Measurements from ENCODE around the gene CNTNAP5. TPM values are rescaled to one million over a fixed set of nuclear protein-coding genes. Genes with fewer than 3 reads are reported as not detected.

The CNTNAP5 gene
- total RNA-seq, 1 donor, result not detected

DNA sequence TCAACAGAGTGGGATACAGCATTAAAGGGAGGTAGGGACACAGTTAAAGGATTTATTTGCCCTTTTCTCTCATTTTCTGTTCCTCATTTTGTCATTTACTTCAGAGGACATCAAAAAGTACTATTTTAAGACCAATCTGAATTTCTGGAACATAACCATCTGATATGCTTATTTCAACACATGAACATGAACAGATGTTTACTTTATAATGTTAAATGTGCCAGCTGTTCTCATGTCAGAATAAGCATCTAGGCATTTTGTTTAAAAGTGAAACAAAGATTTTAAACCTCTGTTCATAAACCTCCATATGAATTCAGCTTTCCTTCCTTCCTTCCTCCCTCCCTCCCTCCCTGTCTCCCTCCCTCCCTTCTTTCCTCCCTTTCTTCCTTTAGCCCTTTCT, 677.7 kb downstream of the CNTNAP5 start:
- no peak overlapping the region for H3K4me3 ChIP-seq (ENCODE audit: low read depth, low read length)
- TF ChIP-seq, protein P1, sequence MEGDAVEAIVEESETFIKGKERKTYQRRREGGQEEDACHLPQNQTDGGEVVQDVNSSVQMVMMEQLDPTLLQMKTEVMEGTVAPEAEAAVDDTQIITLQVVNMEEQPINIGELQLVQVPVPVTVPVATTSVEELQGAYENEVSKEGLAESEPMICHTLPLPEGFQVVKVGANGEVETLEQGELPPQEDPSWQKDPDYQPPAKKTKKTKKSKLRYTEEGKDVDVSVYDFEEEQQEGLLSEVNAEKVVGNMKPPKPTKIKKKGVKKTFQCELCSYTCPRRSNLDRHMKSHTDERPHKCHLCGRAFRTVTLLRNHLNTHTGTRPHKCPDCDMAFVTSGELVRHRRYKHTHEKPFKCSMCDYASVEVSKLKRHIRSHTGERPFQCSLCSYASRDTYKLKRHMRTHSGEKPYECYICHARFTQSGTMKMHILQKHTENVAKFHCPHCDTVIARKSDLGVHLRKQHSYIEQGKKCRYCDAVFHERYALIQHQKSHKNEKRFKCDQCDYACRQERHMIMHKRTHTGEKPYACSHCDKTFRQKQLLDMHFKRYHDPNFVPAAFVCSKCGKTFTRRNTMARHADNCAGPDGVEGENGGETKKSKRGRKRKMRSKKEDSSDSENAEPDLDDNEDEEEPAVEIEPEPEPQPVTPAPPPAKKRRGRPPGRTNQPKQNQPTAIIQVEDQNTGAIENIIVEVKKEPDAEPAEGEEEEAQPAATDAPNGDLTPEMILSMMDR (IDR thresholded peaks at IDR 0.05; ENCODE audit: insufficient read depth, low read depth, low read length), result no peak
- DNase-seq (ENCODE audit: low read depth), result no peak

DNA sequence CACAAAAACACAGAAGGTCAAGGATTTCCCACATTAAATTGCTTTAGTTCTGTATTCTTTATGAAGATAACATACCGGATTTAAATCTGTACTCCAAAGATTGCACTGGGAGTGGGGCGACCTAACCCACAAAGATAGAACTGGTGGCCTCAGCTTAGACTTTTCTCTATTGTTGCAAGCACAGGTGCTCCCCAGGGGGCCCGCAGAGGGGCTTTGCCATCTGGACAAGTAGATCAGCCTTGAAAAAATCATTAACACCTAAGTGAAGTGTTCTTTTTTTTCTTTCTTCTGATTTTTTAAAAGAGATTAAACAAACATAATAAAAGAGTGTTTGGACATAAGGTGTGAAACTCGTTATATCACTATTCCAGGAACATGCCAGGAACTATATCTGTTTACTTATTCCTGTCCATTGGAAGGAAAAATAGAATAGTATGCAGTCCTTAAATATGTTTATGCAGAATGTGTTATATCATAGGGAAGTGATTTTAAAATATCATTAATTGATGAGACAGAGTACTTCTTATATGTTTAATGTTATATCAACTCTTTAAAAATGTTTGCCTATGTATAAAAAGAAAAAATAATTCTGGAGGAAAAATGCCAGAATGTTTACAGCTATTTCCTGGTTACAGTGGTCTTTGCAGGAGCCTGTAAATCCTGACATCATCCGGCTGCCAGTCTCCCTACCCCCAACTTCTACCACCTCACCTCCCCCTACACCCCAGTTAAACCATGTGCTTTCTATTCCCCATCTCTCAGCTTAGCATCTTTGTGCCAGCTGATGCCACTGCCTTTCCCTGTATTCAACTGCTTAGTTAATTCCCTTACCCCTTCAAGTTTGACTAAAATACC, 679.2 kb downstream of the CNTNAP5 start:
- no peak for DNase-seq (ENCODE audit: low read depth)
- H3K4me3 ChIP-seq (ENCODE audit: low read depth, low read length), result no peak overlapping the region
- TF ChIP-seq, protein P1 (IDR thresholded peaks at IDR 0.05; ENCODE audit: insufficient read depth, low read depth, low read length), result no peak

DNA sequence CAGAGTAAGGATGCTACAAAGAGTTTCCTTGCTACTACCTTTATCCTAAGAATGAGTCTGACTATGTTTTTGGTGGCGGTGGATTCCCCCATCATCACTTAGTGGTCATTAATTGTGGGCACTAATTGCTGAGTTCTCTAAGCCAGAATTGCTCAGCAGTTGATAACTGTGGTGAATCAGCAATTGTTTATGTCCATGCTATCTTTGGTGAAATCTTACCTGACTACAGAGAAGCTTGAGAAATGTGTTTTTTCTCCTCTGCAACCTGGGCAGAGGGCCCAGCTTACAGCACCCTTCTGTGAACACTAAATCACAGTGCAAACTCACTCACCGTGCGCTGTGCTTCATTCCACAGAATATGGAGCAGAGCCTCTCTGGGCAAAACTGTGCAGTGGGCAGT, 683.6 kb downstream of the CNTNAP5 start:
- no peak overlapping the region for H3K4me3 ChIP-seq (ENCODE audit: low read depth, low read length)
- DNase-seq (ENCODE audit: low read depth), result no peak
- TF ChIP-seq, protein P1 (IDR thresholded peaks at IDR 0.05; ENCODE audit: insufficient read depth, low read depth, low read length), result no peak

DNA sequence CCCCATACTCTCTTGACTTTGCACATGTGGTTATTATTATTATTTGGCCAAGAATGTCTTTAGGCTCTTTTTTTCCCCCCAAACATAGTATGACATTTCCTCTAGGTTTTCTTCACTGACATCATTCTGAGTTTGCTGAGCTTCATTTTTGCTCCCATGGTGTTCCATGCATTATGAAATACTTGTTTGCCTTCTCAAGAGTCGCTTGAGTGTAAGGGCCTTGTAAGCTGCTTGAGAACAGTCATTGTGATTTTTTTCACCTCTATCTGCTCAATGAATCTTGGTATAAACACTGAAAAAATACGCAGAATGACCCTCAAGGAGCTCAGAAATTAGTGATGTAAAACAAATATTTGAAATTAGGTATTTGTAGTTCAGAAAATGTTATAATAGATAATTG, 688.9 kb downstream of the CNTNAP5 start:
- no peak for DNase-seq (ENCODE audit: low read depth)
- TF ChIP-seq, protein P1 (IDR thresholded peaks at IDR 0.05; ENCODE audit: insufficient read depth, low read depth, low read length), result no peak
- H3K4me3 ChIP-seq (ENCODE audit: low read depth, low read length), result no peak overlapping the region

DNA sequence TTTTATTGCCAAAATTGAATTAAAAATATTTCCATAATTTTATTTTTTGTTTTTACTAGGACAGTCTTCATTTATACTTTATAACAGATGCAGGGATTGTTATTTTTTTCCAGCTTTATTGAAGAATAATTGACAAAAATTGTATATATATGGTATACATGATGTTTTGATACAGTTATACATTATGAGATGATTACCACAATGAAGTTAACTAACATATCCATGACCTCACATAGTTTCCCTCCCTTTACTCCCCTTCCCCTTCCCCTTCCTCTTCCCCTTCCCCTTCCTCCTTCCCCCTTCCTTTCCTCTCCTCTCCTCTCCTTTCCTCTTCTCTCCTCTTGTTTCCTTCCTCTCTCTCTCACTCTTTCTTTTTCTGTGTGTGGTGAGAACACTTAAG, 700.1 kb downstream of the CNTNAP5 start:
- no peak overlapping the region for H3K4me3 ChIP-seq (ENCODE audit: low read depth, low read length)
- TF ChIP-seq, protein P1 (IDR thresholded peaks at IDR 0.05; ENCODE audit: insufficient read depth, low read depth, low read length), result no peak
- DNase-seq (ENCODE audit: low read depth), result no peak

DNA sequence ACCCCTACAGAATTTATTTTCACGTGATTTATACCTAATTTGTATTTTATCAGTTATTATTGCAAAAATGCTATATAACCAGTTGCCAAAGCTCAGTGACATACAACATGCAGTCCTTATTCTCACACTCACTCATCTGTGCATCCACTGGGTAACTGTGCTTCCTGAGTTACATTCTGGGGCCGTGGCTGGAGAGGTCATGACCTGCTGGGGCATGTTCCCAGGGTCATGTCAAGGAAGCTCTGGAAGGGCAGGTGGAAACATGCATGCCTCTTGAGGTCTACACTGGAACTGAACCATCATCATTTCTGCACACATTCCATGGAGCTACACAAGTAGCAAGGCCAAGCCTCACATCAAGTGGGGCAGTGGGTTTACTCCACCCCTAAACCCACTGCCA, 715.5 kb downstream of the CNTNAP5 start:
- no peak for DNase-seq (ENCODE audit: low read depth)
- H3K4me3 ChIP-seq (ENCODE audit: low read depth, low read length), result no peak overlapping the region
- TF ChIP-seq, protein P1 (IDR thresholded peaks at IDR 0.05; ENCODE audit: insufficient read depth, low read depth, low read length), result no peak
